HepG2 (cell line): ENCODE data around the gene HEMK1. TPM values are rescaled to one million over a fixed set of nuclear protein-coding genes. Genes with fewer than 3 reads are reported as not detected.

Experiments
- CHD4 ChIP-seq: fragments of 200-600 bp; sonication (generic); IDR thresholded peaks from 2 replicates; pipeline ENCODE4 v1.7.0; 2017; ENCODE audit warnings: mild to moderate bottlenecking, low read length, borderline replicate concordance
- FOXO4 ChIP-seq: sonication (generic); formaldehyde crosslinking; conservative IDR thresholded peaks from 2 replicates; pipeline ENCODE4 v1.8.1; 2023; ENCODE audit warnings: missing genetic modification reagents
- HDAC1 ChIP-seq: sonication (generic); formaldehyde crosslinking; IDR thresholded peaks from 2 replicates; pipeline ENCODE4 v1.5.1; 2020; ENCODE audit warnings: mild to moderate bottlenecking, missing genetic modification reagents
- KDM1A ChIP-seq: IDR thresholded peaks from 2 replicates; pipeline ENCODE4 v1.6.1; 2016; ENCODE audit warnings: missing compliant biosample characterization
- KLF15 ChIP-seq: sonication (generic); formaldehyde crosslinking; IDR thresholded peaks from 2 replicates; pipeline ENCODE4 v1.8.1; 2023; ENCODE audit warnings: borderline replicate concordance, mild to moderate bottlenecking, inconsistent platforms, missing genetic modification reagents, mixed read lengths
- MAFF ChIP-seq: IDR thresholded peaks from 2 replicates; pipeline ENCODE4 v1.6.1; 2011; ENCODE audit warnings: low read depth, low read length, improper control_type of control experiment
- MYPOP ChIP-seq: sonication (generic); formaldehyde crosslinking; IDR thresholded peaks from 2 replicates; pipeline ENCODE4 v1.8.1; 2023; ENCODE audit warnings: mild to moderate bottlenecking, moderate library complexity, missing genetic modification reagents
- NBN ChIP-seq: fragments of 450-650 bp; conservative IDR thresholded peaks from 2 replicates; pipeline ENCODE4 v1.6.1; 2017
- NFE2L2 ChIP-seq: fragments of 150-350 bp; IDR thresholded peaks from 2 replicates; pipeline ENCODE4 v1.6.1; 2014; ENCODE audit warnings: low read length
- NFYC ChIP-seq: IDR thresholded peaks from 2 replicates; pipeline ENCODE4 v1.6.1; 2016; ENCODE audit warnings: missing genetic modification reagents, missing compliant biosample characterization
- PRPF4 ChIP-seq: fragments of 200-400 bp; formaldehyde crosslinking; IDR thresholded peaks from 2 replicates; pipeline ENCODE4 v1.6.1; 2016; ENCODE audit warnings: low read length, low read depth; ENCODE audit not compliant: poor library complexity, severe bottlenecking
- RAD21 ChIP-seq: fragments of 450-650 bp; formaldehyde crosslinking; IDR thresholded peaks from 2 replicates; pipeline ENCODE4 v1.5.0; 2020; ENCODE audit warnings: mild to moderate bottlenecking
- SRSF1 ChIP-seq: fragments of 200-400 bp; formaldehyde crosslinking; optimal IDR thresholded peaks from 2 replicates; pipeline ENCODE3; 2017; ENCODE audit warnings: mild to moderate bottlenecking, low read depth, low read length, moderate library complexity
- SSRP1 ChIP-seq: IDR thresholded peaks from 2 replicates; pipeline ENCODE4 v1.6.1; 2016; ENCODE audit warnings: control low read depth
- TBX3 ChIP-seq: fragments of 450-650 bp; IDR thresholded peaks from 2 replicates; pipeline ENCODE4 v1.6.1; 2017; ENCODE audit warnings: antibody characterized with exemption, mild to moderate bottlenecking, inconsistent platforms, borderline replicate concordance
- TFDP2 ChIP-seq: sonication (generic); formaldehyde crosslinking; IDR thresholded peaks from 2 replicates; pipeline ENCODE4 v1.4.0; 2020; ENCODE audit warnings: missing genetic modification reagents
- THAP11 ChIP-seq: IDR thresholded peaks from 2 replicates; pipeline ENCODE4 v1.6.1; 2016; ENCODE audit warnings: missing biosample characterization, missing genetic modification reagents
- ZBTB2 ChIP-seq: sonication (generic); formaldehyde crosslinking; IDR thresholded peaks from 2 replicates; pipeline ENCODE4 v1.8.0; 2022; ENCODE audit warnings: low read depth, missing genetic modification reagents
- ZNF18 ChIP-seq: sonication (generic); formaldehyde crosslinking; IDR thresholded peaks from 2 replicates; pipeline ENCODE4 v1.8.0; 2022; ENCODE audit warnings: mild to moderate bottlenecking, missing genetic modification reagents; ENCODE audit not compliant: insufficient replicate concordance
- ZNF746 ChIP-seq: sonication (generic); formaldehyde crosslinking; IDR thresholded peaks from 2 replicates; pipeline ENCODE4 v1.8.0; 2022; ENCODE audit warnings: mild to moderate bottlenecking, missing genetic modification reagents
- ZNF747 ChIP-seq: sonication (generic); formaldehyde crosslinking; IDR thresholded peaks from 2 replicates; pipeline ENCODE4 v1.8.1; 2023; ENCODE audit warnings: missing genetic modification reagents, mild to moderate bottlenecking, borderline replicate concordance
- ZNF790 ChIP-seq: sonication (generic); formaldehyde crosslinking; IDR thresholded peaks from 2 replicates; pipeline ENCODE4 v1.8.0; 2022; ENCODE audit warnings: missing genetic modification reagents, mild to moderate bottlenecking, borderline replicate concordance
- polyA plus RNA-seq, 8 experiments: library from polyadenylated mRNA; depleted of rRNA in 3 of 8; stranded (reverse) in 7 of 8; unstranded in 1 of 8; fragments of >200 nt; fragmentation: Illumina TruSeq in 4 of 8; extraction: Trizol in 4 of 8; gene quantifications; 2 replicates each; pipeline versions ENCODE4 v1.2.1 to v1.2.3, GENCODE V29; 2011 to 2016; ENCODE audit warnings: low read depth in 4 of 8, missing spikeins in 1 of 8, mixed read lengths in 1 of 8; ENCODE audit not compliant: insufficient read depth in 1 of 8
- total RNA-seq, 5 experiments: library from RNA; depleted of rRNA; stranded (reverse); fragments of >200 nt; fragmentation: Illumina TruSeq; extraction: Trizol; gene quantifications; 2 replicates each; pipeline ENCODE4 v1.2.3, GENCODE V29; 2016; ENCODE audit warnings: low read depth in 1 of 5

Gene HEMK1
- total and polyA plus RNA-seq, 2 of the 13 experiments (the other 11 are each of a cell fraction or from before 2014, with no cell fraction given) = 9.8 to 12.6 TPM

- TF ChIP-seq ZNF18 (peak; percentile 88), FOXO4 (CRISPR knock-in tag) (0 out of 2 replicates have a peak, but pooled peaks have one; percentile 67), ZNF746 (CRISPR knock-in tag) (no peak; the same call in 1 of the 2 replicates), TBX3 (no peak), ZNF747 (no peak), KDM1A (CRISPR knock-in tag) (no peak), SRSF1 (no peak), ZNF790 (no peak), KLF15 (CRISPR knock-in tag) (no peak), NFYC (no peak), MYPOP (CRISPR knock-in tag) (peak; percentile 74), THAP11 (peak; percentile 96), TFDP2 (CRISPR knock-in tag) (peak; percentile 55; the same call in 1 of the 2 replicates), ZBTB2 (CRISPR knock-in tag) (peak; percentile 83; the same call in 1 of the 2 replicates), PRPF4 (no peak), HDAC1 (CRISPR knock-in tag) (peak; percentile 96), NBN (no peak), CHD4 (no peak), MAFF (no peak), NFE2L2 (no peak), SSRP1 (CRISPR knock-in tag) (peak; percentile 69; the same call in 1 of the 2 replicates), RAD21 (0 out of 2 replicates have a peak, but pooled peaks have one; percentile 22)
These were observed at the start of gene HEMK1 (continued) for GRCh38 chr3:50568947-50569749.
